ENCODE measurements around the gene GMDS. TPM values are rescaled to one million over a fixed set of nuclear protein-coding genes. Genes with fewer than 3 reads are reported as not detected.

The GMDS gene
- total RNA-seq, 1 donor from 2014 or later, result 34.0 TPM

GRCh38 chr6:1856381-1856780 lies 389.0 kb downstream of the GMDS start:
- Mint-ChIP-seq H3K27me3 (ENCODE audit: low read depth) (no peaks in the 10 kb centered on the region), H3K4me1 (ENCODE audit: low read depth) (peaks cover 29% of the 10 kb centered on the region), H3K27ac (ENCODE audit: unreplicated experiment) (no peak overlapping the region), H3K9me3 (ENCODE audit: low read depth) (no peaks in the 10 kb centered on the region), H3K36me3 (ENCODE audit: low read depth) (no peaks in the 10 kb centered on the region), H3K4me3 (ENCODE audit: unreplicated experiment) (no peak overlapping the region)
- no peak for DNase-seq (ENCODE audit: low spot score)
- TF ChIP-seq CTCF (IDR thresholded peaks at IDR 0.05), result no peak

- Mint-ChIP-seq H3K9me3 (ENCODE audit: low read depth) (no peaks in the 10 kb centered on the region), H3K4me3 (ENCODE audit: unreplicated experiment) (no peak overlapping the region), H3K27ac (ENCODE audit: unreplicated experiment) (no peak overlapping the region), H3K4me1 (ENCODE audit: low read depth) (peaks cover 25% of the 10 kb centered on the region), H3K36me3 (ENCODE audit: low read depth) (no peaks in the 10 kb centered on the region), H3K27me3 (ENCODE audit: low read depth) (no peaks in the 10 kb centered on the region)
- DNase-seq (ENCODE audit: low spot score), result no peak
- TF ChIP-seq CTCF (IDR thresholded peaks at IDR 0.05), result peak; percentile 37
Measured at GRCh38 chr6:1855890-1856289, 389.5 kb downstream of the GMDS start.

GRCh38 chr6:1854296-1854695 lies 391.1 kb downstream of the GMDS start:
- H3K36me3 Mint-ChIP-seq (ENCODE audit: low read depth), result no peaks in the 10 kb centered on the region
- peaks cover 25% of the 10 kb centered on the region for H3K4me1 Mint-ChIP-seq (ENCODE audit: low read depth)
- no peak for DNase-seq (ENCODE audit: low spot score)
- no peaks in the 10 kb centered on the region for H3K27me3 Mint-ChIP-seq (ENCODE audit: low read depth)
- H3K9me3 Mint-ChIP-seq (ENCODE audit: low read depth), result no peaks in the 10 kb centered on the region
- H3K27ac Mint-ChIP-seq (ENCODE audit: unreplicated experiment), result no peak overlapping the region
- TF ChIP-seq CTCF (IDR thresholded peaks at IDR 0.05), result no peak
- H3K4me3 Mint-ChIP-seq (ENCODE audit: unreplicated experiment), result no peak overlapping the region

GRCh38 chr6:1853761-1854160 lies 391.6 kb downstream of the GMDS start:
- Mint-ChIP-seq H3K4me1 (ENCODE audit: low read depth) (peaks cover 25% of the 10 kb centered on the region), H3K36me3 (ENCODE audit: low read depth) (no peaks in the 10 kb centered on the region), H3K9me3 (ENCODE audit: low read depth) (no peaks in the 10 kb centered on the region), H3K27me3 (ENCODE audit: low read depth) (no peaks in the 10 kb centered on the region), H3K4me3 (ENCODE audit: unreplicated experiment) (no peak overlapping the region), H3K27ac (ENCODE audit: unreplicated experiment) (no peak overlapping the region)
- no peak for DNase-seq (ENCODE audit: low spot score)
- TF ChIP-seq CTCF (IDR thresholded peaks at IDR 0.05), result no peak

- H3K27ac Mint-ChIP-seq (ENCODE audit: unreplicated experiment), result no peak overlapping the region
- H3K4me3 Mint-ChIP-seq (ENCODE audit: unreplicated experiment), result no peak overlapping the region
- H3K27me3 Mint-ChIP-seq (ENCODE audit: low read depth), result no peaks in the 10 kb centered on the region
- H3K9me3 Mint-ChIP-seq (ENCODE audit: low read depth), result no peaks in the 10 kb centered on the region
- no peak for DNase-seq (ENCODE audit: low spot score)
- no peaks in the 10 kb centered on the region for H3K36me3 Mint-ChIP-seq (ENCODE audit: low read depth)
- no peak for TF ChIP-seq CTCF (IDR thresholded peaks at IDR 0.05)
- H3K4me1 Mint-ChIP-seq (ENCODE audit: low read depth), result peaks cover 14% of the 10 kb centered on the region
Measured at GRCh38 chr6:1851681-1852456, 393.5 kb downstream of the GMDS start.
